ENCODE measurements around the gene AIDA. TPM values are rescaled to one million over a fixed set of nuclear protein-coding genes. Genes with fewer than 3 reads are reported as not detected.

The AIDA gene
- total RNA-seq, 2 experiments from 2014 or later, result 60.1 to 70.7 TPM

- H3K36me3 Mint-ChIP-seq (ENCODE audit: low read depth), result peaks cover 4% of the 10 kb centered on the region
- H3K27me3 Mint-ChIP-seq, result no peaks in the 10 kb centered on the region
- intact Hi-C loops (cut with DNase I, micrococcal nuclease), result loop anchor here (2.0 to 5.0 kb wide), 3 partner anchors 343 to 383 kb away; no protein-coding TSS in a partner anchor
- no peak overlapping the region for H3K4me3 Mint-ChIP-seq
- ATAC-seq (no peak), DNase-seq (no peak)
- H3K27ac Mint-ChIP-seq, result no peak overlapping the region
- POLR2A ChIA-PET, result no interaction called here
- H3K9me3 Mint-ChIP-seq (ENCODE audit: low read depth), result no peaks in the 10 kb centered on the region
- H3K4me1 Mint-ChIP-seq, result no peaks in the 10 kb centered on the region
- CTCF ChIA-PET, result interaction anchor here (1.3 kb wide), 1 partner anchor 342 kb away, joined by 7 read pairs; no protein-coding TSS in a partner anchor
These were observed 27.2 kb upstream of the AIDA start for GRCh38 chr1:222739465-222739864.

GRCh38 chr1:222736972-222737371, 24.7 kb upstream of the AIDA start, which contains the start of gene FAM177B:
FAM177B (plus strand) TSS chr1:222737202; CDS start chr1:222746546, 9,344 bp downstream.
- Mint-ChIP-seq H3K27ac (no peak within 1 kb of the TSS), H3K4me3 (no peak within 1 kb of the TSS), H3K36me3 (ENCODE audit: low read depth) (peaks cover 17% of the 10 kb centered on the region), H3K9me3 (ENCODE audit: low read depth) (no peaks in the 10 kb centered on the region), H3K4me1 (peaks cover 8% of the 10 kb centered on the region), H3K27me3 (no peaks in the 10 kb centered on the region)
- CTCF ChIA-PET, result interaction anchor here (1.6 kb wide), 2 partner anchors 10 to 352 kb away, joined by 5 to 6 read pairs; no protein-coding TSS in a partner anchor
- POLR2A ChIA-PET, result no interaction called here
- DNase-seq, result no peak
- ATAC-seq, result no peak
- intact Hi-C loops (cut with DNase I, micrococcal nuclease), result loop anchor here in 1 of 2 experiments (5.0 kb wide), 2 partner anchors 345 to 385 kb away; no protein-coding TSS in a partner anchor

- Mint-ChIP-seq H3K36me3 (ENCODE audit: low read depth) (peaks cover 20% of the 10 kb centered on the region), H3K27ac (no peak overlapping the region), H3K4me3 (no peak overlapping the region), H3K4me1 (peaks cover 8% of the 10 kb centered on the region), H3K27me3 (no peaks in the 10 kb centered on the region), H3K9me3 (ENCODE audit: low read depth) (no peaks in the 10 kb centered on the region)
- DNase-seq (no peak), ATAC-seq (no peak)
- ChIA-PET POLR2A (no interaction called here), CTCF (interaction anchor here (1.6 kb wide), 2 partner anchors 10 to 353 kb away, joined by 5 to 6 read pairs; no protein-coding TSS in a partner anchor)
- intact Hi-C loops (cut with DNase I, micrococcal nuclease), result loop anchor here in 1 of 2 experiments (5.0 kb wide), 2 partner anchors 346 to 386 kb away; no protein-coding TSS in a partner anchor
These were observed 24.2 kb upstream of the AIDA start for GRCh38 chr1:222736470-222736869.

GRCh38 chr1:222734740-222735139, 22.4 kb upstream of the AIDA start:
- peaks cover 34% of the 10 kb centered on the region for H3K36me3 Mint-ChIP-seq (ENCODE audit: low read depth)
- H3K27me3 Mint-ChIP-seq, result no peaks in the 10 kb centered on the region
- peak overlapping the region; percentile 19 for H3K27ac Mint-ChIP-seq
- ChIA-PET POLR2A (no interaction called here), CTCF (no interaction called here)
- H3K4me1 Mint-ChIP-seq, result peaks cover 11% of the 10 kb centered on the region
- no peak for DNase-seq
- intact Hi-C loops (cut with DNase I, micrococcal nuclease), result loop anchor here in 1 of 2 experiments (5.0 kb wide), 2 partner anchors 348 to 388 kb away; no protein-coding TSS in a partner anchor
- no peaks in the 10 kb centered on the region for H3K9me3 Mint-ChIP-seq (ENCODE audit: low read depth)
- no peak overlapping the region for H3K4me3 Mint-ChIP-seq
- ATAC-seq, result no peak

- ATAC-seq, result peak; percentile 49
These were observed 20.2 kb upstream of the AIDA start for GRCh38 chr1:222732216-222733159.

GRCh38 chr1:222730866-222731265, 18.6 kb upstream of the AIDA start:
- ATAC-seq (no peak), DNase-seq (no peak)
- H3K27me3 Mint-ChIP-seq, result no peaks in the 10 kb centered on the region
- no peak overlapping the region for H3K4me3 Mint-ChIP-seq
- H3K4me1 Mint-ChIP-seq, result peaks cover 11% of the 10 kb centered on the region
- ChIA-PET POLR2A (no interaction called here), CTCF (interaction anchor here (0.6 kb wide), 2 partner anchors 12 to 65 kb away, joined by 3 to 4 read pairs; no protein-coding TSS in a partner anchor)
- no peaks in the 10 kb centered on the region for H3K9me3 Mint-ChIP-seq (ENCODE audit: low read depth)
- peaks cover 55% of the 10 kb centered on the region for H3K36me3 Mint-ChIP-seq (ENCODE audit: low read depth)
- H3K27ac Mint-ChIP-seq, result peak overlapping the region; percentile 9
- intact Hi-C loops (cut with DNase I, micrococcal nuclease), result no loop called here

More at GRCh38 chr1:222732216-222733159, 20.2 kb upstream of the AIDA start:
- peaks cover 51% of the 10 kb centered on the region for H3K36me3 Mint-ChIP-seq (ENCODE audit: low read depth)
- ChIA-PET POLR2A (no interaction called here), CTCF (interaction anchor here (0.8 to 1.5 kb wide), 2 partner anchors 95 to 357 kb away, joined by 3 to 4 read pairs; no protein-coding TSS in a partner anchor)
- intact Hi-C loops (cut with DNase I, micrococcal nuclease), result no loop called here
- peak overlapping the region; percentile 42 for H3K27ac Mint-ChIP-seq
- H3K4me1 Mint-ChIP-seq, result peaks cover 11% of the 10 kb centered on the region
- no peak overlapping the region for H3K4me3 Mint-ChIP-seq
- DNase-seq, result no peak
- no peaks in the 10 kb centered on the region for H3K27me3 Mint-ChIP-seq
- H3K9me3 Mint-ChIP-seq (ENCODE audit: low read depth), result no peaks in the 10 kb centered on the region

- intact Hi-C loops (cut with DNase I, micrococcal nuclease), result no loop called here
- H3K9me3 Mint-ChIP-seq (ENCODE audit: low read depth), result no peaks in the 10 kb centered on the region
- POLR2A ChIA-PET, result no interaction called here
These were observed 16.5 kb upstream of the AIDA start for GRCh38 chr1:222728746-222729145.

GRCh38 chr1:222716393-222716792, 4.1 kb upstream of the AIDA start:
- peak overlapping the region; percentile 29 for H3K27ac Mint-ChIP-seq
- ChIA-PET POLR2A (no interaction called here), CTCF (no interaction called here)
- H3K4me3 Mint-ChIP-seq, result no peak overlapping the region
- no peak for DNase-seq
- intact Hi-C loops (cut with DNase I, micrococcal nuclease), result loop anchor here in 1 of 2 experiments (10.0 kb wide), 1 partner anchor 132 kb away; the partner anchor contains the start of gene TAF1A
- H3K4me1 Mint-ChIP-seq, result peaks cover 24% of the 10 kb centered on the region
- ATAC-seq, result no peak
- no peaks in the 10 kb centered on the region for H3K9me3 Mint-ChIP-seq (ENCODE audit: low read depth)
- H3K27me3 Mint-ChIP-seq, result no peaks in the 10 kb centered on the region
- peaks cover 37% of the 10 kb centered on the region for H3K36me3 Mint-ChIP-seq (ENCODE audit: low read depth)

More at GRCh38 chr1:222728746-222729145, 16.5 kb upstream of the AIDA start:
- peaks cover 11% of the 10 kb centered on the region for H3K4me1 Mint-ChIP-seq
- CTCF ChIA-PET, result interaction anchor here (0.8 to 1.6 kb wide), 3 partner anchors 160 to 405 kb away, joined by 3 to 6 read pairs (median 3); no protein-coding TSS in a partner anchor
- H3K36me3 Mint-ChIP-seq (ENCODE audit: low read depth), result peaks cover 62% of the 10 kb centered on the region
- no peak overlapping the region for H3K4me3 Mint-ChIP-seq
- H3K27me3 Mint-ChIP-seq, result no peaks in the 10 kb centered on the region
- DNase-seq (no peak), ATAC-seq (no peak)
- H3K27ac Mint-ChIP-seq, result no peak overlapping the region

GRCh38 chr1:222713091-222713961, 1.0 kb upstream of the AIDA start:
- DNase-seq (peak; percentile 92), ATAC-seq (peak; percentile 68)
- no peaks in the 10 kb centered on the region for H3K9me3 Mint-ChIP-seq (ENCODE audit: low read depth)
- H3K27ac Mint-ChIP-seq, result peak overlapping the region; percentile 100
- ChIA-PET CTCF (interaction anchor here (0.9 to 1.7 kb wide), 3 partner anchors 12 to 431 kb away, joined by 3 to 8 read pairs (median 3); no protein-coding TSS in a partner anchor), POLR2A (interaction anchor here (0.7 to 1.7 kb wide), 3 partner anchors 12 to 94 kb away, joined by 3 to 8 read pairs (median 6); no protein-coding TSS in a partner anchor)
- intact Hi-C loops (cut with DNase I, micrococcal nuclease), result loop anchor here (1.0 to 10.0 kb wide), 6 partner anchors 59 to 986 kb away; partner anchors contain the start of genes TAF1A (in 2 of the 2) and DUSP10 (in 1 of the 2)
- H3K36me3 Mint-ChIP-seq (ENCODE audit: low read depth), result peaks cover 30% of the 10 kb centered on the region
- H3K4me1 Mint-ChIP-seq, result peaks cover 37% of the 10 kb centered on the region
- H3K4me3 Mint-ChIP-seq, result peak overlapping the region; percentile 98
- H3K27me3 Mint-ChIP-seq, result no peaks in the 10 kb centered on the region

Data from activated CD4-positive, alpha-beta T cell treated with anti-CD3 and anti-CD28 coated beads for 36 hours (primary cell).